GM21423 (cell line): ENCODE data around the gene KIAA0232.
"Not testable (repeated sequence)": the region's sequence is repeated elsewhere in the genome, so short reads cannot be mapped to it uniquely, and the experiment has no call there.

Experiments
- ATAC-seq: cut with Tn5 transposase; IDR thresholded peaks from one replicate; pipeline ENCODE4 v1.9.1; 2021; ENCODE audit warnings: mild to moderate bottlenecking, moderate library complexity; ENCODE audit not compliant: unreplicated experiment

The KIAA0232 gene

DNA sequence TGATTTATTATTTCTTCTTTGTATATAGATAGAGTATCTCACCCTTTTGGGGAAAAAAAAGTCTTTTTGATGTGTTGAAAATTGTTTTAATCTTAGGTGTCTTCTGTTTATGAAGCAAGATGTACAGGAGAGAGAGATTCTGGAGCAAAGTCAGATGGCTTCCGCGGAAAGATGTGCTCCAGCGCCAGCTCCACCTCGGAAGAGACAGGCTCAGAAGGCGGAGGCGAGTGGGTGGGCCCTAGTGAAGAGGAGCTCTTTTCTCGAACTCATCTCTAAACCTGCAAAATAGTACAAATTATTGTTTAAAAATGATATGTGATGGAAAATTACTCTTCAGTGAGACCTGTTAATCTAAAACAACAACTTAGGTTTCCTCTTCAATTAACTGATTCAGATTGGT is 98.2 kb downstream of the KIAA0232 start:
- ATAC-seq: no peak

DNA sequence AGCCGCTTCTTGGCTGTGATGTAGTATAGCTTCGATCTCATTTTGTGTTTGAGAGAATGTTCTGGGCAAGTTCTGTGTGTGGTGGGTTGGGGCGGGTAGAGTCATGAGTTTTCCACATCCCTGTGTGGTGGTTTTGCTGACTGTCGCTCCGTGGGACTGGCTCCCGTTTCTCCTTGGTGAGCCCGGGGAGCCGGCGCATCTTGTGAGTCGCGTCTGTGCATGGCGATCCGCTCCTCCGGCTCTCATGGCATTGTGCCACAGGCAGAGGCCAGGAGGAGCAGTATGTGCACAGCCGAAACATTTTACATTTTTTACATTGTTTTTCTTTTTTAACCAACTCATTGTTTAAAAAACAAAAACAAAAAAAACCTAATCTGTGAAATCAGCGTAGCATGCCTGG is 99.4 kb downstream of the KIAA0232 start:
- no peak for ATAC-seq

DNA sequence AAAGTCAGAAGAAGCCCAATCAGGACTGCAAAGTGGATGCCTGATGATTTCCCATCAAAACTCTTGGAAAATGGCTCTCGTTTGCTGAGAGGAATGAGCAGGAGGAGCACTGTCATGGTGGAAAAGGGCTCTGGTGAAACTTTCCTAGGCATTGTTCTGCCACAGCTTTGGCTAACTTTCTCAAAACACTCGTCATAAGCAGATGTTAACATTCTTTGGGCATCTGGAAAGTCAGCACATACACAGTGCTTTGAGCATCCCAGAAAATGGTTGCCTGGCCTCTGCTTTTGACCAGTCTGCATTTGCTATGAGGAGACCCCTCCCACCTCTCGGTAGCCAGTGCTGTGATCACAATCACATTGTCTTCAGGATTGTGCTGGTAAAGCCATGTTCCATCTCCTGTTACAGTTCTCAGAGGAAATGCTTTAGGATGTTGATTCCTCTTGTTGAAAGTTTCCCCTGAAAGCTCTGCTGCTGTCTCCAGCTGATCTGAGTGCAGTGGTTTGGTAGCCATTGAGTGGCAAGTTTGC is 101.9 kb downstream of the KIAA0232 start:
- no peak for ATAC-seq

DNA sequence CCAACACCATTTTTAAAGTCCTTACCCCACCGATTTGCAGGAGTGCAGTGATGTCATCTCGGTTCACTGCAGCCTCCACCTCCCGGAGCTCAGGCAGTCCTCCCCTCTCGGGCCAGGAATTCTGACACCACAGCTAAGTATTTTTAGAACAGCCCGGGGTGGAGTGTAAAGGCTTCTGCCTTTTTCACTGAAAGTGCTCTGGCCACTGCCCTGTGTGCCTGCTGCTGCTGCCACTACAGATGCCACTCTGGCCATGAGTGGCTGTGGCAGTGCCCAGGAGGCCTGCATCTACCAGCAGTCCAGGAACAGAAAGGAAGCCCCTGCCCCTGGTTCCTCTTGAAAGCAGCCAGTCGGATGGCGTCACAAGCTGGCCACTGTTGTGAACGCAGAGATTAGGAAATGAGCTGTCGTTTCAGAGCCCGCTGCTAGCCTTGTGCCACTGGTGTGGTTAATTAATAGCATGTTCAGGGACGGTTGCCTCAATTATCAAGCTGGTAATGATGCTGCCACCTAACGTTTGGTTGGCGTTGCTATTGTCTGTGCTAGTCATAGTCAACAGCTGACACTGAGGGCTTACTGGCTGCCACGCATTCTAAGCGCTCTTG is 103.5 kb downstream of the KIAA0232 start:
- ATAC-seq: peak; percentile 63

DNA sequence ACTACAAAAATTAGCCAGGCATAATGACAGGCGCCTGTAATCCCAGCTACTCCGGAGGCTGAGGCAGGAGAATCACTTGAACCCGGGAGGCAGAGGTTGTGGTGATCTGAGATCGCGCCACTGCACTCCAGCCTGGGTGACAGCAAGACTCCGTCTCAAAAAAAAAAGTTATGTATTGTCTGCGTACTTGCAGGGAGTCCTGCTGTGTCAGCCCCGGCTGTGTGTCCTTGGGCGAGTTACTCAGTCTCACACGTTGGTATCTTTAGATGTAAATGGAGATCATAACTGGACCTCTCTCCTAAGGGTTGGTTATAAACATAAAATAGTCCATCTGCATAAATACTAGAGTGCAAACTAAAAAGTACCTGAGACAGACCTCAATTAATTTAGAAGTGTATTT is 104.4 kb downstream of the KIAA0232 start:
- ATAC-seq: no peak

DNA sequence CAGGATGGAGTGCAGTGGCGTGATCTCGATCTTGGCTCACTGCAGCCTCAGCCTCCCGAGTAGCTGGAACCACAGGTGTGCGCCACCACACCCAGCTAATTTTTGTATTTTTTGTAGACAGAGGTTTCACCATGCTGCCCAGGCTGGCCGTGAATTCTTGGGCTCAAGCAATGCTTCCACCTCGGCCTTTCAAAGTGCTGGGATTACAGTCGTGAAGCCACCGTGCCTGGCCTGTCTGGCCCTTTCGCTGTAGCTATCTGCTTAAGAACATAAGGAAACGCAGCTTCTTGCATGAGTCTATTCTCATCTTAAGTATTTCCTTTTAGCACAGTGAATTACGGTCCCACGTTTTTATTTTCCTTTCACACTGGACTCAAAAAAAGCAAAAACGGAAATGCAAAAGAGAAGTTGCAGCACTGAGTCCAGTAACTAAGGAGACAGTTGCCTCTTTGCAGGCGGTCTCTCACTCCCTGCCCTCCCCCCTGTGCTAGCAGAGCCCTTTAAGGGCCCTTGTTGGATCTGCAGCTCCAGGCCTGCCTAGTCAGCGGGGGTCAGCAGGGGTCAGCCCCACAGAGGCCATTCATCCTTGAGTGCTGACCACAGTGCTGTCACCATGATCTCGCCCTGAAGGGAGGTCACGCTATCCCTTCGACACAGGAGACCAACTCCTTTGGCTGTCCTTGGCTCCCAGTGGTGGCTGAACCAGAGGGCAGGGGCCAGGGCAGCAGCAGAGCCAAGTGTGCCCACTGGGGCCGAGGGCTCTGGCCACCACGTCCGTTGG is 105.3 kb downstream of the KIAA0232 start:
- no peak for ATAC-seq

DNA sequence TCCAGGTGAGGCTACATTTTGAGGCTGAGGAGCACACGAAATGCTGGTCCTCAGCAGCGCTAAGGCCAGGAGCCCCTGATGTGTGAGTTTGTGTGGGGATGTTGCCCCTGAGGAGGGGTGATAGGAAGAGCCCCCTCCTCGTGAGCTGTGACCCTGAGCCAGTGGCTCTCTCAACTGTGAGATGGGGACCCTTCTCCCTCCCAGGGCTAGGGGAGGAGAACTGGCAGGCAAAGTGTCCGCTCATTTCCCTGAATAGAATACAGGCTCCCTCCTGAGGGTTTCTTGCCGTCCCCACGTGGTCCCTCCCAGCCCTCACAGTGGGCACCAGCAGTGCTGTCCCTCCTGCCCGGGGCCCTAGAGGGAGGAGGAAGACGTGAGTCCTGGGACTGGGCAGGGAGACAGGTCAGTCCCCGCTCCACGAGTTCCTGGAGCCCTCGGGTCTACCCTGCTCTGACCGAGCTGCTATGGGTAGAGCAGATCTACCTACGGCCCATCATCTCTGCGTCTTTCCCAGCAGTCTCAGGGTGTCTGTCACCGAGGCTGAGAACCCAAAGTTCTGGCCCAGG is 106.1 kb downstream of the KIAA0232 start:
- ATAC-seq: no peak

DNA sequence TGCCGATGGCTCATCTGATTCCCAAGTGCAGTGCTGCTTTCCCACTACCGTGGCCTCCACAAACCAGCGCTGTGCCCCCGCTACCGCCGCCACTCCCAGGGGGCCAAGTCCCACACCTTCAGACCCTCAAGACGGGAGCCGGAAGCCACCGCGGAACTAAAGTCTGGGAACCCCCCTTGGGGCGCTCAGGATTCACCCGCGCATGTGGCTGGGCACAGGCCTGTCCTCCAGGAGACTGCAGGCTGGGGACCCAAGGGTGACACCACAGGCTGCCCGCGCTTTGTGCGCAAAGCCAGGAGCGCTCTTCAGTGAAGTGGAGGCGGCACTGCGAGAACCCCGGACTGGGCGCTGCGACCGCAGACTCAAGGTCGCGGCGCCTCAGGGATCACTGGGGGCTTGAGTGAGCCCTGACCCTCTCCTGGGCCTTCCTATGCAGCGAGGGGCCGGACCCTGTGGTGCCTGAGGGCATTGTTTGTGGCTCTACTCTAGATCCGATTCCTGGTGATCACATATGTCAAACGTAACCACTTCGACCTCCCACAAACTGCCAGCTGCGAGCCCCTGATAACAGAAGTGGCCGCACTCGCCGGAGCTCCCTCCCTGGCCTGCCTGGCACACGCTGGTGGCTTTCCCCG is 106.7 kb downstream of the KIAA0232 start:
- ATAC-seq: no peak

DNA sequence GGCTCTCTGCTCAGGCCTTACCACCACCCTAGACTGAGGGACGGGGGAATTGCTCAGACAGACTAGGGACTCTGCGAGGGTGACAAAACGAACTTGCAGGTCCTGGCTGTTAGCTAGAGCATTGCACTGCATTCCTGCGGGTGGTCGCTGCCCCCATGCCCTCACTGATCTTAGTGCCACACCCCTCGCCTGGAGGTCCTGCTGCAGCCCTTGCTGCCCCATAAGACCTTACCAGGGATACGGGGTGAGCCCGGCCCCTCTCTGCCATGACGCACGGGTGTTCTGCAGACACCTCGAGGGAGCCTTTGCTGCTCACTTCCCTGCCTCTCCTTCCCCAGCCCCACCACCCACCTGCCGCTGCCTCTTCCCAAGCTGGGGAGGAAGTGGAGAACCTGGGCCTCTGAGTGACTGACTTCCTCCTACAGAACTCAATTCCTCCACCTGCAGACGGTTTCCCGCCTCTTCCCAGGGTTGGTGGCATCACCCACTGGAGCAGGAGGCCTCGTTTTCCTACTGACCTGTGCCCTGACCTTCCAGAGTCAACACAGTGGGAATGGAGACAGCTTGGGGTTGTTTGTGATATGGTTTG is 107.3 kb downstream of the KIAA0232 start:
- no peak for ATAC-seq

DNA sequence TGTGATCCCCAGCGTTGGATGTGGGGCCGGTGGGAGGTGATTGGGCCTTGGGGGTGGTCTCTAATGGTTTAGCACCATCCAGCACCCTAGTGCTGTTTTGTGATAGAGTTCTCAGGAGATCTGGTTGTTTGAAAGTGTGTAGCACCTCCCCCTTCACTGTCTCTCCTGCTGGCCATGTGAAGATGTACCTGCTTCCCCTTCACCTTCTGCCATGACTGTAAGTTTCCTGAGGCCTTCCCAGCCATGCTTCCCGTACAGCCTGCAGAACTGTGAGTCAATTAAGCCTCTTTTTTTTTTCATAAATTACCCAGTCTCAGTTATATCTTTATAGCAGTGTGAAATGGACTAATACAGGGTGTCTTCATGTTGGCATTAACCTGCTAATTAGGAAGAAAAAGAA is 107.8 kb downstream of the KIAA0232 start:
- ATAC-seq: no peak

DNA sequence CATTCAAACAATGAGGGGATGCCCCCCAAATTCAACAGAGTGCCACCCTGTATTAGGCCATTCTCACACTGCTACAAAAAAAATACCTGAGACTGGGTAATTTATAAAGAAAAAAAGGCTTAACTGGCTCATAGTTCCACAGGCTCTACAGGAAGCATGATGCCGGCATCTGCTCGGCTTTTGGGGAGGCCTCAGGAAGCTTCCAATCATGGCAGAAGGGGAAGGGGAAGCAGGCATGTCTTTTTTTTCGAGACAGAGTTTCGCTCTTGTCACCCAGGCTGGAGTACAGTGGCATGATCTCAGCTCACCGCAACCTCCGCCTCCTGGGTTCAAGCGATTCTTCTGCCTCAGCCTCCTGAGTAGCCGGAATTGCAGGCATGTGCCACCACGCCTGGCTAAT is 108.4 kb downstream of the KIAA0232 start:
- ATAC-seq: not testable (repeated sequence)

DNA sequence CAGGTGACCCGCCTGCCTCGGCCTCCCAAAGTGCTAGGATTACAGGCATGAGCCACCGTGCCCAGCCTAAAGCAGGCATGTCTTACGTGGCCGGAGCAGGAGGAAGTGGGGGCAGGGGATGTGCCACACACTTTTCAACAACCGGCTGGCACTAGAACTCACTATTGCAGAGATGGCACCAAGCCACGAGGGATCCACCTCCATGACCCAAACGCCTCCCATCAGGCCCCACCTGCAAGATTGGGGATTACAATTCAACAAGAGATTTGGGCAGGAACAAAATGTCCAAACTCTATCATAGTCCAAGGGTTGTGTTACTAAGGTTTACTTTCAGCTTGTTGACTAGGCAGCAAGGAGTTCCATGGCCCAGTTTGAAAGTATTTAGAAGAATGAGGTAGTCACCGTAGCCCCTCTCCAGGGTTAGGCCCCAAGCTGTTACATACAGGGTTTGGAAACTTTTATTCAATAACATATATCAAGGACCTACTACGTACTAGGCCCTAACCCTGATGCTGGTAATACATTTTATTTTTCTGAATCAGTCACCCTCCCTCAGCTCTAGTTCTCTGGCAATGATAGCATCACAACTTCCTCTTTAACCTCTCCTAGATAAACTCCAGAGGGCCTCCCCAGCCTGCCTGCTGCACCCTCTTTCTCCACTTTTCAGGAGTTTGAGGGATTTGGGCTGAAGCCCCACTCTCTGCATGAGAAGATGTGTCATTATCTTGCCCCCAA is 109.1 kb downstream of the KIAA0232 start:
- ATAC-seq: no peak

DNA sequence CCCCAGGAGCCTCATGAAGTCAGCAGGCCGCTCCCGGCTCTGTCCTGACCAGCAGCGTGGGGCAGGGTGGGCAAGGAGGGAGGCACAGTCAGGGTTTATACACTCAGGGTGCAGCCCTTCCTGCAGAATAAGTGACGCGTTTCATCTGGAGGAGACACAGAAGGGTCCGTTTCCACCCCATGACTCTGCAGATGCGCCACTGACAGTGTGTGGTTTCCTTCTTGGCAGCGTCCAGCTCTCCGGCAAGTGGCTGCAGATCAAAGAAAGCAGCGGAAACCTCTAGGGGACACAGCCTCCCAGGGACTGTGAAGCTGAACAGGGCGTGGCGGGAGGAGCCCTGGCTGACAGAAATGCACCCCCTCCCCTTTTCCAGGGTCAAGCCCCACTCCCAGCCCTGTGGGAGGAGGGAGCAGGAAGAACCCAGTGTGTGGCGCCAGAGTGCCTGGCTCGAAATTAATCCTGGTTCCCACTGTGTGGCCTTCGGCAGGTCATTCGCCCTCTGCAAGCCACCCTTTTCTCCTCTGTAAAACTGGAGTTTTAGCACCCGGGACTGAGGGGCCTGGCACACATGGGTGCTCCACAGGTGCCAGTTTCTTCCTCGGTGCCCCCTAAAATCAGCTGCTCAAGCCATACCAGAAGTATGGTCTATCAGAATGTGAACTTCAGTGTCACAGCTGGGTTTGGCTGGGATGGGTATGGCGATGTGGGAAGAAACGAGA is 109.8 kb downstream of the KIAA0232 start:
- ATAC-seq: no peak

DNA sequence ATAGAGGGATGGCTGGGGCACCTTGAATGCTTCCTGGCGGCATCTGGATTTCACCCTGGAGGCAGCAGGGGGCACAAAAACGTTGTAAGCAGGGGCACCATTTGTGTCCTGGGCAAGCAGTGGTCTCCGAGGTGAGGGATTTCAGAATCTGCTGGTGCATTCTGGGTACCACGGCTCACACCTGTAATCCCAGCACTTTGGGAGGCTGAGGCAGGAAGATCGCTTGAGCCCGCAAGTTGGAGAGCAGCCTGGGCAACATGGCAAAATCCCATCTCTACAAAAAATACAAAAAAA is 110.3 kb downstream of the KIAA0232 start:
- ATAC-seq: no peak

DNA sequence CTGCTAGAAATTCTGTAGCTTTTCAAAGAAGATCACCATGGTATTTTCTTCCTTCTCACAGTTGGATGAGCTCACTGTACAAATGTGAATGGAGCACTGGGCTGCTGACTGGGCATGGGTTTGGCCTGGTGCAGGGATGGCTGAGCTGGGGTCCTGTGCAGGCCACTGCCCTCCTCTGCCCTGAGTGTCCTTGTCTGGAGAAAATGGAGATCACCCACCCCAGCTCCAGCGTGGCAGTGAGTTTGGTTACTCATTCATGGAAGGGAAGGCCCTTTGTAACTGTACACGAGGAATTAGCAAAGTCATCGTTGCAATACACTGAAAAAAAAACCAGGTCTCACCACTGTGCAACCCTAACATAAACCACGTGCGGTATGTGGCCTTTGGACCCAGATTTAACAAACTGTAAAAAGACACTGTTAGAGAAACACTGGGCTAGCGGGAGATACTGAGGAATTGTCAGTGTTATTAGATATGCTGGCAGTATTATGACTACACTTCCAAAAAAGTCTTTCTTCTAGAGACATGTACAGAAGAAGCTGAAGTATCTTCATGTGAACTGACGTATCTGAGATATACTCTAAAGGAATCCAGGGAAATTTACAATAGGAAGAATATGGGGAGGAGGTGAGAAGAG is 111.0 kb downstream of the KIAA0232 start:
- ATAC-seq: no peak

DNA sequence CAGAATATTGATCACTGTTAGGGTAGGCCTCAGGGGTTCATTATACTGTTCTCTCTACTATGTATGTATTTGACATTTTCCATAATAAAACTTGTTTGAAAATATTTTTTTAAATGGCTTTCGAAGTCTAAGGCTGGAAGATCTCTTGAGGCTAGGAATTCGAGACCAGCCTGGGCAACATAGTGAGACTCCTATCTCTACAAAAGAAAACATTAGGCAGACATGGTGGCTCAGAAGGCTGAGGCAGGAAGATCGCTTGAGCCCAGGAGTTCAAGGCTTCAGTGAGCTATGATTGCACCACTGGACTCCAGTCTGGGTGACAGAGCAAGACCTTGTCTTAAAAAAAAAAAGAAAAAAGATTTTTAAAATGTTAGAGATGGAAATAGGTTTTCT is 111.6 kb downstream of the KIAA0232 start:
- ATAC-seq: no peak

DNA sequence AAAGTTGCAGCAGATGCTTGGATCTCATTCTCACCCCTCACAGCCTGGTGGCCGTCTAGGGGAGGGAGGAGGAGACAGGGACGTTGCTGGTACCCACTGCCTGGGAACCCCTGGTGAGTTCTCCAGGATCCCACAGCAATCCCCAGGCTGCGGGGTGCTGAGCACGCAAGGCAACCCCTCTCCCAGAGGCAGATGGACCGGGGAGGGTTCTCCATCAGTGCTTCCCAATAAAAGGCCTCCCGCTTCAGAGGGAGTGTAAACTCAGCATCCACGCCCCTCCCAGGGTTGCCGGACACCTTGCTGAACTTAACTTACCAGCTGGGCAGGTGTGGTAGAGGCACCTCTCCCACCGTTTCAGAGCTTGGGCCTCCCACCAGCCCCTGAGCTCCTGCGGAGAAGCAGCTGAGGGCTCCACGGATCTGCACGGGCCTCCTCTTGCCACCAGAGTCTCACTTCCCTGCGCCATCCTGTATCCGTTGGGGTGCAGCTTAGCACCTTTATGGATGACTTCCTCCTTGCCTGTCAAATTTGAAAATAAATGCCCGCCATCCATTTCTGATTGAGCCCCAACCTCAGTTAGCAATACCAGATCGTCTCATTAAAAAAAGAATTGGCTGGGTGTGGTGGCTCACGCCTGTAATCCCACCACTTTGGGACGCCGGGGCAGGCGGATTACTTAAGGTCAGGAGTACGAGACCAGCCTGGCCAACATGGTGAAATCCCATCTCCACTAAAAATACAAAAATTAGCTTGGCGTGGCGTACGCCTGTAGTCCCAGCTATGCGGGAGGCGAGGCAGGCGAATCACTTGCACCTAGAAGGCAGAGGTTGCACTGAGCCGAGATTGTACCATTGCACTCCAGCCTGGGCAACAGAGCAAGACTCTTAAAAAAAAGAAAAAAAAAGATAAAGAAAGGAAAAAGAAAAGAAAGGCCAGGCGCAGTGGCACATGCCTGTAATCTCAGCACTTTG is 112.3 kb downstream of the KIAA0232 start:
- ATAC-seq: no peak

DNA sequence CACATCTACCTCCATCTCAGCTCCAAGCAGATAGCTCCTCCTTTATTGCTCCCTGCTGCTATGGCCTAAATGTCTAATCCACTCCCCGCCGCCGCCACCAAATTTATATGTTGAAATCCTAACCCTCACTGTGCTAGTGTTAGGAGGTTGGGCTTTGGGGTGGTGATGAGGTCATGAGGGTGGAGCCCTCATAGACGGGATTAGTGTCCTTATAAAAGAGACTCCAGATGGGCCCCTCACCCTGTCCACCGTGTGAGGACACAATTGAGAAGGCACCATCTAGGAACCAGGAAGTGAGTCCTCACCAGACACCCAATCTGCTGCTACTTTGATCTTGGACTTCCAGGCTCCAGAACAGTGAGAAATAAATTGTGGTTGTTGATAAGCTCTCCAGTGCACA is 113.5 kb downstream of the KIAA0232 start:
- no peak for ATAC-seq

DNA sequence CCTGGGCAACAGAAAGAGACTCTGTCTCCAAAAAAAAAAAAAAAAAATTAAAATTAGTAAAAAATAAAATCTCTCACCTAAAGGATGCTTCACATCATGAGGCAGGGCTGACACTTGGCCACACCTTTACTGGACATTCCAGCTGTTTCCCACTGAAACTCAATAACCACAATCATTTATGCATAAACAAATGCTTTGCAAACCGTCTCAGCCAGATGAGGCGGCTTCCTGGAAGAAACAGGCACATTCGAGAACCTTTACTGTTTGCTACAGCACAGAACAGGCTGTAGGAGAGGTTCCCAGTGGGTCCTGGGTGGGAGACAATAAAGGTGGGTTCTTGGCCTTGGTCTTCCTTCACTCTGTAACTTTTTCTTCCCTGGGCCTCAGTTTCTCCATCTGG is 116.2 kb downstream of the KIAA0232 start:
- no peak for ATAC-seq
